ENCODE results near the gene ZNF562.
"Not testable (repeated sequence)": the region's sequence is repeated elsewhere in the genome, so short reads cannot be mapped to it uniquely, and the experiment has no call there.

DNA sequence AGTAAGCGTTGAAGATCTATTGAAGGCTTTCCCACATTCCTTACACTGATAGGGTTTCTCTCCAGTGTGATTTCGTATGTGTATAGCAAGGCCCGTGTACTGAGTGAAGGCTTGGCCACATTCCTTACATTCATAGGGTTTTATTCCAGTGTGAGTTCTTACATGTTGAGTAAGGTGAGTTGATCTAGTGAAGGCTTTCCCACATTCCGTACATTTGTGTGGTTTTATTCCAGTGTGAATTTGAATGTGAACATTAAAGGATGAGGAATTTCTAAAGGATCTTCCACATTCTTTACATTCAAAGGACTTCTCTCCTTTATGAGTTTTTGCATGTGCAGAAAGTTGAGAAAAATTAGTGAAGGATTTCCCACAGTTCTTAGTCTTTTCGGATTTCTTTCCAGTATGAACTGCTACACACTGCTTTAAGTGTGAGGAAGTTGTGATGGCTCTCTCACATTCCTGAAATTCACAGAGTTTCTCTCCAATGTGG is 21.8 kb downstream of the ZNF562 start:
- TF ChIP-seq CEBPB (IDR thresholded peaks at IDR 0.05; ENCODE audit: low read depth, low read length); POLR2A (IDR thresholded peaks at IDR 0.05; ENCODE audit: low read depth, low read length); RAD21 (IDR thresholded peaks at IDR 0.05; ENCODE audit: low read length): not testable (repeated sequence)
- TF ChIP-seq, protein P1, sequence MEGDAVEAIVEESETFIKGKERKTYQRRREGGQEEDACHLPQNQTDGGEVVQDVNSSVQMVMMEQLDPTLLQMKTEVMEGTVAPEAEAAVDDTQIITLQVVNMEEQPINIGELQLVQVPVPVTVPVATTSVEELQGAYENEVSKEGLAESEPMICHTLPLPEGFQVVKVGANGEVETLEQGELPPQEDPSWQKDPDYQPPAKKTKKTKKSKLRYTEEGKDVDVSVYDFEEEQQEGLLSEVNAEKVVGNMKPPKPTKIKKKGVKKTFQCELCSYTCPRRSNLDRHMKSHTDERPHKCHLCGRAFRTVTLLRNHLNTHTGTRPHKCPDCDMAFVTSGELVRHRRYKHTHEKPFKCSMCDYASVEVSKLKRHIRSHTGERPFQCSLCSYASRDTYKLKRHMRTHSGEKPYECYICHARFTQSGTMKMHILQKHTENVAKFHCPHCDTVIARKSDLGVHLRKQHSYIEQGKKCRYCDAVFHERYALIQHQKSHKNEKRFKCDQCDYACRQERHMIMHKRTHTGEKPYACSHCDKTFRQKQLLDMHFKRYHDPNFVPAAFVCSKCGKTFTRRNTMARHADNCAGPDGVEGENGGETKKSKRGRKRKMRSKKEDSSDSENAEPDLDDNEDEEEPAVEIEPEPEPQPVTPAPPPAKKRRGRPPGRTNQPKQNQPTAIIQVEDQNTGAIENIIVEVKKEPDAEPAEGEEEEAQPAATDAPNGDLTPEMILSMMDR (conservative IDR thresholded peaks at IDR 0.05; ENCODE audit: low read depth, low read length), result not testable (repeated sequence)
